Measurements from ENCODE around the gene ADAMTS8.

DNA sequence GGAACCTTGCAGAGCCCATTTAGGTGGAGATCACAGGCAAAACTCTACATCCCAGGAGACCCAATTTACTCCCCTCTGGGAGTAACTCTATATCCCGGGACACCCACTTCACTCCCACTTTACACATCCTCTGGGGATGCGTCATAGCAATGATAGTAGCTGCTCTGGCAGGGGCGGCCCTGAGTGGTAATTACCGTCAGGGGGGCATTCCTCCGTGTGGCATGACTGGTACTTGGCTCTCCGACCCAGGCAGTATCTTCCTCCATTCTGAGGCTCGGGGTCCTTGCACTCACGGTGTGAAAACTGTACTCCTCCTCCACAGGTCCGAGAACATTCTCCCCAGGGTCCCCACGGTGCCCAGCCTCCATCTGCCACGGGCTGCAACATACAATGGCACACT, 17.2 kb downstream of the ADAMTS8 start:
- TF ChIP-seq POLR2A (IDR thresholded peaks at IDR 0.05) (no peak), CTCF (IDR thresholded peaks at IDR 0.05) (no peak)

All from vagina (tissue), 2 donors.